Measurements from ENCODE around the gene ACTN4. TPM values are rescaled to one million over a fixed set of nuclear protein-coding genes. Genes with fewer than 3 reads are reported as not detected.

The ACTN4 gene
- total and polyA plus RNA-seq, 10 of the 15 experiments (the other 5 are each of a cell fraction or from before 2014, with no cell fraction given), result 2.4 to 293 (median 72.5) TPM

GRCh38 chr19:38692458-38693379, 45.3 kb downstream of the ACTN4 start (continued):
- TF ChIP-seq E2F4 (IDR thresholded peaks at IDR 0.05; ENCODE audit: low read depth, low read length), result no peak
- TF ChIP-seq ZBTB33 (IDR thresholded peaks at IDR 0.05), result no peak
- no peak for TF ChIP-seq MTA3 (IDR thresholded peaks at IDR 0.05; ENCODE audit: borderline replicate concordance, low read length)

- in situ Hi-C loops (cut with MboI) (no loop called here), intact Hi-C loops (cut with micrococcal nuclease; ENCODE audit: unreplicated experiment) (no loop called here)
- ChIA-PET RAD21 (ENCODE audit: unreplicated experiment) (interaction anchor here (0.6 kb wide), 1 partner anchor 72 kb away, joined by 5 read pairs; no protein-coding TSS in a partner anchor), SMC1A (ENCODE audit: uncharacterized antibody, unreplicated experiment) (no interaction called here), CTCF (interaction anchor here (0.6 kb wide), 1 partner anchor 510 kb away, joined by 3 read pairs; no protein-coding TSS in a partner anchor), POLR2A (interaction anchor here (1.0 kb wide), 1 partner anchor 9 kb away, joined by 4 read pairs; no protein-coding TSS in a partner anchor)
- Histone ChIP-seq H3K27me3 (replicated peaks in 1 of 2; ENCODE audit: control insufficient read depth in 2 of 2, insufficient read depth in 2 of 2, low read length in 1 of 2) (no peaks in the 10 kb centered on the region), H3K4me2 (ENCODE audit: control insufficient read depth, insufficient read depth) (peak overlapping the region; percentile 73), H3K36me3 (ENCODE audit: control insufficient read depth in 2 of 2, insufficient read depth in 2 of 2, low read length in 1 of 2) (peaks cover 17 to 18% of the 10 kb centered on the region in 2 experiments; a peak in 3 of 4 replicates), H3K4me1 (ENCODE audit: control insufficient read depth, insufficient read depth, low read length) (peaks cover 48% of the 10 kb centered on the region), H3K9ac (ENCODE audit: control insufficient read depth, insufficient read depth, low read length) (peak overlapping the region; percentile 35; the same call in 1 of the 2 replicates), H3K4me3 (0 out of 2 replicates have a peak overlapping the region, but pooled peaks have one; percentile 36), H3K9me3 (replicated peaks; ENCODE audit: control insufficient read depth, insufficient read depth, low read length) (no peaks in the 10 kb centered on the region), H2AFZ (ENCODE audit: control insufficient read depth, low read depth, low read length) (no peak overlapping the region), H3K27ac (ENCODE audit: control insufficient read depth, insufficient read depth) (peak overlapping the region; percentile 64), H4K20me1 (ENCODE audit: control insufficient read depth, insufficient read depth) (0 out of 2 replicates have a peak, but pooled peaks cover 5% of the 10 kb centered on the region), H3K79me2 (ENCODE audit: control insufficient read depth, insufficient read depth, low read length) (peaks cover 40% of the 10 kb centered on the region)
- ATAC-seq (no peak), DNase-seq (ENCODE audit: low read depth, low spot score) (no peak), FAIRE-seq (peak; percentile 93)
- TF ChIP-seq SREBF1 (IDR thresholded peaks at IDR 0.05; ENCODE audit: low read length) (no peak), YBX1 (IDR thresholded peaks at IDR 0.05) (no peak), CREB1 (IDR thresholded peaks at IDR 0.05; ENCODE audit: low read depth) (0 out of 2 replicates have a peak, but pooled peaks have one; percentile 15), POU2F2 (IDR thresholded peaks at IDR 0.05; ENCODE audit: borderline replicate concordance, low read depth, low read length) (no peak), MEF2A (IDR thresholded peaks at IDR 0.05; ENCODE audit: insufficient read depth, low read depth, low read length) (0 out of 2 replicates have a peak, but pooled peaks have one; percentile 29), ATF3 (IDR thresholded peaks at IDR 0.05; ENCODE audit: borderline replicate concordance, extremely low read depth, low read depth, low read length) (no peak), SIN3A (IDR thresholded peaks at IDR 0.05; ENCODE audit: low read depth, low read length) (no peak), RUNX3 (IDR thresholded peaks at IDR 0.05; ENCODE audit: low read length) (peak; percentile 79), ATF7 (IDR thresholded peaks at IDR 0.05; ENCODE audit: low read depth) (no peak)
- BruUV-seq (replicated peaks), result no TSS peak
- WGBS (ENCODE audit: insufficient coverage, insufficient replicate concordance, low lambda C conversion rate, missing lambda C conversion rate), result 22% methylated on average over 19 of the region's 19 CpGs
Observed at GRCh38 chr19:38693380-38694223, 46.2 kb downstream of the ACTN4 start.

All from GM12878 (cell line).